PC-3 (cell line): ENCODE measurements around the gene FAM83G. TPM values are rescaled to one million over a fixed set of nuclear protein-coding genes. Genes with fewer than 3 reads are reported as not detected.

Source experiments
- ATAC-seq: fragments of 200-7000 bp; cut with Tn5 transposase; 2 replicates; pipeline ENCODE4 v1.9.1; 2020; ENCODE audit warnings: mild to moderate bottlenecking, moderate library complexity
- BruUV-seq: library from RNA; stranded (reverse); fragments of 400-500 nt; replicated peaks from 2 replicates; lab custom pipeline; 2021; lab: Mats Ljungman, UMichigan
- CTCF ChIA-PET: fragments of 300-600 bp; sonication (Branson Sonifier 250); formaldehyde crosslinking; loops from one replicate; lab custom pipeline; 2022; ENCODE audit warnings: antibody characterized with exemption; lab: Charles Lee
- POLR2A ChIA-PET: fragments of 300-600 bp; sonication (Branson Sonifier 250); formaldehyde crosslinking; loops from one replicate; lab custom pipeline; 2022; ENCODE audit warnings: antibody characterized with exemption; ENCODE audit not compliant: unreplicated experiment; lab: Charles Lee
- DNase-seq: peaks from one replicate; pipeline ENCODE4 v3.0.0-alpha.2; 2015
- H2AFZ ChIP-seq: fragments of 300-600 bp; sonication (generic); 2 replicates; pipeline ENCODE4 v1.6.0; 2016; ENCODE audit warnings: antibody characterized with exemption, low read length
- H3F3A ChIP-seq: fragments of 300-600 bp; sonication (generic); one replicate; pipeline ENCODE4 v1.6.0; 2017; ENCODE audit warnings: antibody characterized with exemption, low read length, control low read depth, mild to moderate bottlenecking; ENCODE audit not compliant: unreplicated experiment
- H3K27ac ChIP-seq: fragments of 300-600 bp; sonication (generic); 2 replicates; pipeline ENCODE4 v1.5.1; 2016; ENCODE audit warnings: mild to moderate bottlenecking, low read length
- H3K27me3 ChIP-seq: fragments of 300-600 bp; sonication (generic); 2 replicates; pipeline ENCODE4 v1.6.1; 2016; ENCODE audit warnings: low read length, mixed read lengths
- H3K36me3 ChIP-seq: fragments of 300-600 bp; sonication (generic); 2 replicates; pipeline ENCODE4 v1.6.1; 2016; ENCODE audit warnings: low read depth, mixed run types, low read length, mixed read lengths
- H3K4me1 ChIP-seq: fragments of 300-600 bp; sonication (generic); 2 replicates; pipeline ENCODE4 v1.5.1; 2016; ENCODE audit warnings: low read length; ENCODE audit not compliant: insufficient read depth
- H3K4me2 ChIP-seq: fragments of 300-600 bp; sonication (generic); 2 replicates; pipeline ENCODE4 v1.6.0; 2016; ENCODE audit warnings: low read length
- H3K4me3 ChIP-seq: fragments of 300-600 bp; sonication (generic); 2 replicates; pipeline ENCODE4 v1.5.1; 2016; ENCODE audit warnings: mild to moderate bottlenecking, low read length, mixed read lengths
- H3K79me2 ChIP-seq: fragments of 300-600 bp; sonication (generic); 2 replicates; pipeline ENCODE4 v1.6.1; 2017; ENCODE audit warnings: low read length, mixed read lengths
- H3K9ac ChIP-seq: fragments of 300-600 bp; sonication (generic); 2 replicates; pipeline ENCODE4 v1.6.0; 2016; ENCODE audit warnings: mild to moderate bottlenecking, low read length
- H3K9me2 ChIP-seq: fragments of 300-600 bp; sonication (generic); replicated peaks from 2 replicates; pipeline ENCODE4 v1.6.1; 2016; ENCODE audit warnings: mixed run types, low read length, mixed read lengths
- H3K9me3 ChIP-seq: fragments of 300-600 bp; sonication (generic); 2 replicates; pipeline ENCODE4 v1.6.1; 2016; ENCODE audit warnings: low read length, mixed read lengths
- H4K20me1 ChIP-seq: fragments of 300-600 bp; sonication (generic); 2 replicates; pipeline ENCODE4 v1.6.1; 2016; ENCODE audit warnings: low read length, mixed read lengths
- EZH2 ChIP-seq: fragments of 300-600 bp; sonication (generic); IDR thresholded peaks from one replicate; pipeline ENCODE4 v1.6.1; 2017; ENCODE audit warnings: antibody characterized with exemption, mild to moderate bottlenecking, low read length; ENCODE audit not compliant: unreplicated experiment
- EZH2phosphoT487 ChIP-seq: fragments of 300-600 bp; sonication (generic); IDR thresholded peaks from 2 replicates; pipeline ENCODE4 v1.6.1; 2018; ENCODE audit warnings: mild to moderate bottlenecking, antibody characterized with exemption, low read length, borderline replicate concordance
- intact Hi-C: fragments of 100-400 bp; cut with micrococcal nuclease; formaldehyde crosslinking; loops from 2 replicates; pipeline ENCODE4 v1.9.0; 2023
- total RNA-seq: library from RNA; depleted of rRNA; stranded (reverse); fragments of >200 nt; gene quantifications from 2 replicates; pipeline ENCODE4 v1.2.3, GENCODE V29; 2014
- TF ChIP-seq, protein P1 (sequence below): fragments of 300-600 bp; sonication (generic); conservative IDR thresholded peaks from 2 replicates; pipeline ENCODE4 v1.5.1; 2017; ENCODE audit warnings: antibody characterized with exemption, low read depth, mild to moderate bottlenecking, low read length

FAM83G gene
- total RNA-seq, 1 experiment from 2014 or later, result 0.26 TPM

DNA sequence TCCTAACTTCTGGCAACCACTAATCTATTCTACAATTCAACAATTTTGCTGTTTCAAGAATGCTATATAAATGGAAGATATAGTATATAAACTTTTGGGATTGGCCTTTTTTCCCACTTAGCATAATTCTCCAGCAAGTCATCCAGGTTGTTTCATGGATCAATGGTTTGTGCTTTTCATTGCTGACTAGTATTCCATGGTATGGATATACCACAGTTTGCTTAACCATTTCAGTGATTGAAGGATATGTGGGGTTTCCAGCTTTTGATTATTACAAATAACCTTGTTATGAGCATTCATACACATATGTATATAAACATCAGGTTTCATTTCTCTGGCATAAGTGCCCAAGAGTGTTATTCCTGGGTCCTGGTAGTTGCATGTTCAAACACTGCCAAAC lies 2.1 kb upstream of the FAM83G start:
- ChIA-PET POLR2A (no interaction called here), CTCF (no interaction called here)

DNA sequence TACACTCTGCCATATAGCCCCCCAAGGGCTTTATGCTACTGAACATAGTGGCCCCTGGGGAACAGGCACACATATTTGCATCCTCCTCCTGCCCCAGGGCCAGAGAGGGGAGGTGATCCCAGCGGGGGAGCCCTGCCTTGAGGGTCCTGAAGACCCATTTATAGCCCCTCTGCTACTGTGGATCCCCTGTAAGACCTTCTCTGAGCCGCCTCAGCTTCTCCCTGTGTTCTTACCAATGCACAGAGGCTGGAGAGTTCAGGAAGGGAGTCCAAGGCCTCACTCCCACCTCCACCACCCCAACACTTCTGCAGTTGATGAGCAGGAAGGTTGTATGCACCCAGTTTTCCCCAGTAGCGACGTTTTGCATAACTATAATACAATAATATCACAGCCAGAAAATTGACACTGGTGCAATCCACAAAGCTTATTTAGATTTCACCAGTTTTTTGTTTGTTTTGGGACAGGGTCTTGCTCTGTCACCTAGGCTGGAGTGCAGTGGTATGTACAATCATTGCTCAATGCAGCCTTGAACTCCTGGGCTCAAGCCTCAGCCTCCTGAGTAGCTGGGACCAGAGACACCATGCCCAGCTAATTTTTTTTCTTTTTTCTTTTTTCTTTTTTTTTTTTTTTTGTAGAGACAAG lies 1.3 kb upstream of the FAM83G start:
- Histone ChIP-seq H3K9ac (no peak overlapping the region), H3K9me3 (no peaks in the 10 kb centered on the region), H3K9me2 (no peaks in the 10 kb centered on the region), H3F3A (no peaks in the 10 kb centered on the region), H3K4me2 (no peak overlapping the region), H4K20me1 (no peaks in the 10 kb centered on the region), H3K36me3 (no peaks in the 10 kb centered on the region), H3K4me1 (peaks cover 6% of the 10 kb centered on the region), H3K27me3 (no peaks in the 10 kb centered on the region), H3K27ac (no peak overlapping the region), H3K79me2 (no peaks in the 10 kb centered on the region), H3K4me3 (no peak overlapping the region), H2AFZ (no peak overlapping the region)
- no peak for TF ChIP-seq EZH2phosphoT487
- TF ChIP-seq EZH2, result no peak
- TF ChIP-seq, protein P1, sequence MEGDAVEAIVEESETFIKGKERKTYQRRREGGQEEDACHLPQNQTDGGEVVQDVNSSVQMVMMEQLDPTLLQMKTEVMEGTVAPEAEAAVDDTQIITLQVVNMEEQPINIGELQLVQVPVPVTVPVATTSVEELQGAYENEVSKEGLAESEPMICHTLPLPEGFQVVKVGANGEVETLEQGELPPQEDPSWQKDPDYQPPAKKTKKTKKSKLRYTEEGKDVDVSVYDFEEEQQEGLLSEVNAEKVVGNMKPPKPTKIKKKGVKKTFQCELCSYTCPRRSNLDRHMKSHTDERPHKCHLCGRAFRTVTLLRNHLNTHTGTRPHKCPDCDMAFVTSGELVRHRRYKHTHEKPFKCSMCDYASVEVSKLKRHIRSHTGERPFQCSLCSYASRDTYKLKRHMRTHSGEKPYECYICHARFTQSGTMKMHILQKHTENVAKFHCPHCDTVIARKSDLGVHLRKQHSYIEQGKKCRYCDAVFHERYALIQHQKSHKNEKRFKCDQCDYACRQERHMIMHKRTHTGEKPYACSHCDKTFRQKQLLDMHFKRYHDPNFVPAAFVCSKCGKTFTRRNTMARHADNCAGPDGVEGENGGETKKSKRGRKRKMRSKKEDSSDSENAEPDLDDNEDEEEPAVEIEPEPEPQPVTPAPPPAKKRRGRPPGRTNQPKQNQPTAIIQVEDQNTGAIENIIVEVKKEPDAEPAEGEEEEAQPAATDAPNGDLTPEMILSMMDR, result no peak
- ATAC-seq (no peak), DNase-seq (no peak)
- CTCF ChIA-PET, result no interaction called here
- intact Hi-C loops, result no loop called here
- BruUV-seq, result no TSS peak
- POLR2A ChIA-PET, result no interaction called here

More for the DNA sequence above, 2.1 kb upstream of the FAM83G start:
- intact Hi-C loops, result no loop called here
- no peak for ATAC-seq
- no peaks in the 10 kb centered on the region for H3F3A ChIP-seq
- BruUV-seq, result no TSS peak
- no peak overlapping the region for H3K4me2 ChIP-seq
- no peaks in the 10 kb centered on the region for H3K27me3 ChIP-seq
- no peaks in the 10 kb centered on the region for H4K20me1 ChIP-seq
- TF ChIP-seq EZH2phosphoT487, result no peak
- TF ChIP-seq EZH2, result no peak
- TF ChIP-seq, protein P1, result no peak
- no peak overlapping the region for H3K9ac ChIP-seq
- H2AFZ ChIP-seq, result no peak overlapping the region
- no peak for DNase-seq
- H3K9me2 ChIP-seq, result no peaks in the 10 kb centered on the region
- no peaks in the 10 kb centered on the region for H3K36me3 ChIP-seq
- H3K4me1 ChIP-seq, result peaks cover 8% of the 10 kb centered on the region
- no peaks in the 10 kb centered on the region for H3K79me2 ChIP-seq
- no peak overlapping the region for H3K27ac ChIP-seq
- H3K4me3 ChIP-seq, result no peak overlapping the region
- H3K9me3 ChIP-seq, result no peaks in the 10 kb centered on the region

DNA sequence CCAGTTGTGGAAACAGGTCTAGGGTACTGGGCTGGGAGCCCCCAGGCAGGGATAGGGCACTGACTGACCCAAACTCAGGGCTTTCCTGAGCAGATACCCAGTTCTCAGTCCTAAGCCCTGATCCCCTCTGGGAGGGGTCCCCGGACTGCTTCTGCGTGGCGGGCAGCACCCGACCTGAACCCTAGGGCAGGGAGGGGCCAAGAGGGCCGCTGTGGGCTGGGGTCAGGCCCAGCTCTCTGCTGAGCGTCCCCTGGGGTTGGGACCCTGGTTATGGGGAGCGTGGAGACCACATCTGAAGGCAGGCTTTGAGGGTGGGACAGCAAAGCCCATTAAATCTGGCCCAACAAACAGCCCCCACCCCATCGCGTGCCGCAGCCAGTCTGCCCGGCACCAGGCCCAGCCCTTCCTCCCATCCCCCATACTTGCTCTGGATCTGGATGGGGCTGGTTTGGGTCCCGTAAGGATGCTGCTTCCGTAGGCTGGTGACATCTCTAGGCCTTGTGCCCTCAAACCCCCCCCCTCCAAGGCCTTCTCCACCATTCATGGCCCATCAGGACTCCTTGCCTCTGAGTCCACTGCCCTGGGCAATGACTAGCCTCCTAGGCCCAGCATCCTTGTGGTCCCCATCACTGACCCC lies 691 bp upstream of the FAM83G start:
- Histone ChIP-seq H3K9me2 (no peaks in the 10 kb centered on the region), H2AFZ (no peak overlapping the region), H3K4me1 (peaks cover 5% of the 10 kb centered on the region; the same call in 1 of the 2 replicates), H3K9me3 (no peaks in the 10 kb centered on the region), H3K4me2 (no peak overlapping the region), H3F3A (no peaks in the 10 kb centered on the region), H3K27me3 (no peaks in the 10 kb centered on the region), H3K27ac (no peak overlapping the region), H3K36me3 (no peaks in the 10 kb centered on the region), H3K79me2 (no peaks in the 10 kb centered on the region), H3K4me3 (no peak overlapping the region), H3K9ac (no peak overlapping the region), H4K20me1 (no peaks in the 10 kb centered on the region)
- TF ChIP-seq, protein P1, result no peak
- TF ChIP-seq EZH2phosphoT487 (no peak), EZH2 (no peak)
- ChIA-PET CTCF (no interaction called here), POLR2A (no interaction called here)
- DNase-seq (no peak), ATAC-seq (no peak)
- no TSS peak for BruUV-seq
- intact Hi-C loops, result no loop called here
